ENCODE data around the gene NFE2L3.
"Not testable (repeated sequence)": the region's sequence is repeated elsewhere in the genome, so short reads cannot be mapped to it uniquely, and the experiment has no call there.

The NFE2L3 gene

GRCh38 chr7:26185131-26185843, 33.3 kb downstream of the NFE2L3 start:
- no peak for DNase-seq (ENCODE audit: low read depth in 1 of 2, low spot score in 1 of 2)

DNA sequence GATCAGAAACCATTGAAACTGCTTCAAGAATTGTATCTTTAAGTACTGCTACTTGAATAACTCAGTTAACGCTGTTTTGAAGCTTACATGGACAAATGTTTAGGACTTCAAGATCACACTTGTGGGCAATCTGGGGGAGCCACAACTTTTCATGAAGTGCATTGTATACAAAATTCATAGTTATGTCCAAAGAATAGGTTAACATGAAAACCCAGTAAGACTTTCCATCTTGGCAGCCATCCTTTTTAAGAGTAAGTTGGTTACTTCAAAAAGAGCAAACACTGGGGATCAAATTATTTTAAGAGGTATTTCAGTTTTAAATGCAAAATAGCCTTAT, 33.8 kb downstream of the NFE2L3 start:
- DNase-seq (ENCODE audit: low read depth in 1 of 2, low spot score in 1 of 2), result no peak

- no peak for DNase-seq (ENCODE audit: low read depth in 1 of 2, low spot score in 1 of 2)
Measured at GRCh38 chr7:26186364-26187311, 34.6 kb downstream of the NFE2L3 start.

DNA sequence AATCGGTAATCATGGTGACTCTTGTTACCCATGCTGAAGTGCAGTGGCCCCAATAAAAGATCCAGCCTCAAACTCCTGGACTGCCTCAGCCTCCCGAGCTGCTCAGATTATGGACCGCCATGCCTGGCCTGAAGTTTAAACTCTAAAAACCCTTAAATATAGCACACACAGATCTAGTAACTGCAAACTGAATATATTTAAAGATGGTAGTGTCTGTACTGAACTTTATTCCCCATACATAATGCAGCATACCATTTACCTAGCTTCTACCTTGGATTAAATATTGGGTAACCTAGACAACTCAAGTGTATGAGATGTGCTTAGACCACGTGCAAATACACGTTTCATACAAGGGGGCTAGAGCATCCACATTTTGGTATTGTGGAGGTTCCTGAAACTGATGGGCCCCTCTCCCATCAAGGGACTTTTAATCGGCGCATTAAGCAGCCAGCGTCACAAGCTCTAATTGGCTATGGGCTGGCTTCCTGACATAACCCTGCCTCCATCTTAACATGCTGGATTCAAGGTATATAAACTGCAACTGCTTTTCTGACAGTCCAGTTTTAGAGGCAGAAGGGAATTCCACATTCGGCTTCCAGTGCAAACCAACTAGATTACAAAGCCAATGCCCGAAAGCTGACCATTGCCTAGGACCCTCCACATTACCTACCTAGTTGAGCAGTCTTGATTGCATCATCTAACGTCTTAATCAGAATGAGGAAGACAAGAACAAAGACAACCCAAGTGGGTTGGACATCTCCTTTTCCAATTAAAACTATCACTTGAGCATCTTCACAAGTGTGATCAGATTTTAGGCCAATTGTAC, 35.6 kb downstream of the NFE2L3 start:
- DNase-seq (ENCODE audit: low read depth in 1 of 2, low spot score in 1 of 2), result no peak

- DNase-seq (ENCODE audit: low read depth in 1 of 2, low spot score in 1 of 2), result no peak
Measured at GRCh38 chr7:26188206-26188956, 36.4 kb downstream of the NFE2L3 start.

DNA sequence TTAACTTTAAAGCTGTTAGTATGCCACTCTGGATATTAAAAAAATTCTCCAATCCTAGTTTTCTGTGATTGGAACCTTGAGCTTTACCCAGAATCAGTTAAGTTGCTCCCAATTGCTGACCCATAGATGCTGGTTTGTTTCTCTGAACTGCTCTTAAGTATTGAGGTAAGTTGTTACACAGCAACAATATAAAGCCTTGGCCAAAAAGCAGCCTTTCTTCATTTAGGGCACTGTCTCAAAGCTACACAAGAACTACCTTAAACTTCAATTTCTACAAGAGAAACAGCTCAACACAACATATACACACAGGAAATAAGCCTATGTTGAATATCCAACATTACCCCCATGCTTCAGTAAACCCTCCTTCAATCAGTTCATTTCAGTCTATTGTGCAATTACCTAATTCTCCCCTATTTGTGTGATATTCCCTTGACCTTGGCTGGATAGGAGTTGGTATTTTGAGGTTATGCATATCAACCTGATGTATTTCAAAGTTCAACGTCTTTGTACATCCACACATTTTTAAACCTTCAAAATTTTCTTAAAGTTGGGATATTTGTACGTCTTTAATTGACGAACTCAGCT, 37.1 kb downstream of the NFE2L3 start:
- no peak for DNase-seq (ENCODE audit: low read depth in 1 of 2, low spot score in 1 of 2)

DNA sequence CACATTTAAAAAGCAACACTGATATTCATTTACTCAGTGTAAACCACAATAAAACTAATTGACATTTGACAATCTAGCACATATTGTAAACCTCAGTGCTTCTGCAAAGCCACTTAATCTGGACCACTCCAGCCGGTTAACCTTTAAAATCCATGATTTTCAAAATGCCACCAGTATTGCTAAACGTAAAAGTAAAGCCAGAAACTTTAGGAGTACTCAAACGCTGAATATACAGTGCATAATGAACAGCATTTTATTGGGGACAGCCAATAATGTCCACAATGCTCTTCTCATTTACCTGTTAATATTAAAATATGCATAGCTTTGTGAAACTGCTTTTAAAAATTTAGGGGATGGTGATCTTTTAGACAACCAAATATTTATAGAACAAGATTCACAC, 37.7 kb downstream of the NFE2L3 start:
- DNase-seq (ENCODE audit: low read depth in 1 of 2, low spot score in 1 of 2), result no peak

GRCh38 chr7:26190417-26190869, 38.4 kb downstream of the NFE2L3 start:
- no peak for DNase-seq (ENCODE audit: low read depth in 1 of 2, low spot score in 1 of 2)

GRCh38 chr7:26191233-26191973, 39.4 kb downstream of the NFE2L3 start:
- no peak for DNase-seq (ENCODE audit: low read depth in 1 of 2, low spot score in 1 of 2)

DNA sequence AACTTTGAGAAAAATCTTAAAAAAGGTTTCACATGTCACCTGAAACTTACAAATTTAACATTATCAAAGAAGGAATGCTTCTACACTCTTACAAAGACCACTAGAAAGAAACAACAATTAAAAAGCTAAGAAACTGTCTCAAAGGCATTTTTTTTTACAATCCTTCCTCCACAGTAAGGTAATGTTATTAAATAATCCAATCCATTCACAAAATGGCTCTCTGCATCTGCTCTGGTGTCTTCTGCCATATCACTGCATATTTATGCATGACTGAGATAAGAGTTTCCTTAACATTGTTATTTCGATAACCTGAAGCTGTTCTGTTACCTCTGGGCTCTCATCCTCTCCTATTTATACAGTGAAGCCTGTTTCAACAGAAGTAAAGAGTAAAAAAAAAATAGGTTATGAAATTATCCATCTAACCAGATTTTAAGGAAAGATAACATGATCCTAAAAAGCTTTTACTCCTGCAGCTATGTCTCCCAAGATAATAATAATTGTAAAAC, 40.0 kb downstream of the NFE2L3 start:
- DNase-seq (ENCODE audit: low read depth in 1 of 2, low spot score in 1 of 2), result no peak

DNA sequence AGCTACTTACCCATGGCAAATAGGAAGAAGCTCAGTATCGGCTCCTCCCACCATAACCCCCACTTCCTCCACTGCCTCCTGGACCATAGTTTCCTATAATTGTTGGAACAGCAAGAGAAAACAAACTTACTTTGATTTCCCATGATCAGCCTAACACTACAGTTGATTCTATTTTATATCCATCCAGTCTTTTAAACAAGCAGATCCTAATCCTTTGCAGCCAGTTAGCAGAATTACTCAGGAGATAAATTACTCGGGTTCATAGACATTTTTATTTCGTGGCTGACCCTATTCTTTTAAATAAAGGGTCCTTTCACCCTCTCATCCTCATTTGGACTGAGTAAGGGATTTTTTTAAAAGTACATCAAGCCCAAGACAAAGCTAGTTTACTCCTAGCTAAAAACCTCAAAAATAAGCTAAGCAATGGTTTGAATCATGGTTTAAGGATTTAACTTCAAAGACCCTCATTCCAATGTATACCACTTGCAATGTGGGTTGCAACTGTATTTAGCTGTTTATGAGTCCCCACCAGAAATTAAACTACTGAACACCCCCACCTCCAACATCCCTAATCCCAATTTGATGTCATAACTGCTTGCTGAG, 40.6 kb downstream of the NFE2L3 start:
- no peak for DNase-seq (ENCODE audit: low read depth in 1 of 2, low spot score in 1 of 2)

GRCh38 chr7:26193432-26194207, 41.6 kb downstream of the NFE2L3 start:
- DNase-seq (ENCODE audit: low read depth in 1 of 2, low spot score in 1 of 2), result no peak

- not testable (repeated sequence) for DNase-seq (ENCODE audit: low read depth in 1 of 2, low spot score in 1 of 2)
Measured at GRCh38 chr7:26194764-26195163, 42.8 kb downstream of the NFE2L3 start.

DNA sequence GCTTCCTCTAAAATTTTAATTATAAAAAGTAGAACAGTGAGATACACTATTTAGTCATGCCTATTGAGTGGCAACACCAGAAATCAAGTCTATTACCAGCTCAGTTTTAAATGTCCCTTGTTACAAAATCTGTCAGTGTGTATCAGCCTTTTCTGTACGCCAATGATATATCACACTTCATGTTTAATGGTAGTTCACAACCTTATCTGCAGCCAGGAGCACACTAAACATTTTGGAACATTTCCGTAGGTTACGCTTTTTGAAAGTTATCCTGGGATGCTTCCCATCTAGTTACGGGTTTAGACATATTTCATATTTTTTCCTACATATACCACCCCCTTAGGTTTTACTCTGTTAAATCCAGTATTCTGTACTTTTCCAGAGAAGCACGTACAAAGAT, 43.2 kb downstream of the NFE2L3 start:
- DNase-seq (ENCODE audit: low read depth in 1 of 2, low spot score in 1 of 2), result no peak

DNA sequence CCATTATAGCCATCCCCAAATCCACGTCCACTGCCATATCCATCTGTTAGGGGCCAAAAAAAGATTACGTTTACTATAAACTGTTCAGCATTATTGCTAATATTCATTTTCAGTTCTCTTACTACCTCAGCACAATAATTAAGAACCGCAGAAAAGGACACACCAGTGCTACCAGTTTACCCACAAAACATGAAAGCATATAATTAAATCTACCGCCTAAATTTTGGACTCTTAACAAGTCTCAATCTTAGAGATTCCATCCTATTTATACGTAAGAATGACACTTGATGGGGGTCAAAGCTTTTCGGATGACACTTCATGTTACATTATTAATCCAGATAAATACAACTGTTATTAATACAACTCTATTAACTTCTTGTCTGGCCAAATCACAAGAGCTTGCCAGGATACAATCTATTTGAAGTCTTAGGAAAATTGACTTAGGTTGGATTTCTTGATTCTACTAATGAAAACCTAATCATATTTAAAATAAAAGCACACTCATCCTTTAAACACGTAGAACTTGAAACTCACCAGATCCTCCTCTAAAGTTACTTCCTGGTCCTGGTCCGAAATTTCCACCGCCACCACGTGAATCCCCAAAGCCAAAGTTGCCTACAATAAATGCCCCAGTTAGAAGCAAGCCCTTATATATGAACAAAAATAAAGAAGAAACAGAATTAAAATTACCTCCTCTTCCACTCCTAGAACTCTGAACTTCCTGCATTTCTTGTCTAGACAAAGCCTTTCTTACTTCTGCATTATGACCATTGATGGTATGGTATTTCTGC, 44.1 kb downstream of the NFE2L3 start:
- DNase-seq (ENCODE audit: low read depth in 1 of 2, low spot score in 1 of 2), result no peak

- DNase-seq (ENCODE audit: low read depth in 1 of 2, low spot score in 1 of 2), result no peak
Measured at GRCh38 chr7:26197153-26198115, 45.4 kb downstream of the NFE2L3 start.

Measured in activated CD4-positive, alpha-beta T cell treated with anti-CD3 and anti-CD28 coated beads, Interleukin-2, amount 50 U/mL, for 24 hours (primary cell).